A204.1 (cell line): ENCODE measurements around the gene PLEKHJ1.

Source experiments
- FAIRE-seq: peaks from 2 replicates; lab custom pipeline; 2012; peaks lifted over from hg19 to GRCh38; lab: Jason Lieb, UNC

Gene PLEKHJ1

DNA sequence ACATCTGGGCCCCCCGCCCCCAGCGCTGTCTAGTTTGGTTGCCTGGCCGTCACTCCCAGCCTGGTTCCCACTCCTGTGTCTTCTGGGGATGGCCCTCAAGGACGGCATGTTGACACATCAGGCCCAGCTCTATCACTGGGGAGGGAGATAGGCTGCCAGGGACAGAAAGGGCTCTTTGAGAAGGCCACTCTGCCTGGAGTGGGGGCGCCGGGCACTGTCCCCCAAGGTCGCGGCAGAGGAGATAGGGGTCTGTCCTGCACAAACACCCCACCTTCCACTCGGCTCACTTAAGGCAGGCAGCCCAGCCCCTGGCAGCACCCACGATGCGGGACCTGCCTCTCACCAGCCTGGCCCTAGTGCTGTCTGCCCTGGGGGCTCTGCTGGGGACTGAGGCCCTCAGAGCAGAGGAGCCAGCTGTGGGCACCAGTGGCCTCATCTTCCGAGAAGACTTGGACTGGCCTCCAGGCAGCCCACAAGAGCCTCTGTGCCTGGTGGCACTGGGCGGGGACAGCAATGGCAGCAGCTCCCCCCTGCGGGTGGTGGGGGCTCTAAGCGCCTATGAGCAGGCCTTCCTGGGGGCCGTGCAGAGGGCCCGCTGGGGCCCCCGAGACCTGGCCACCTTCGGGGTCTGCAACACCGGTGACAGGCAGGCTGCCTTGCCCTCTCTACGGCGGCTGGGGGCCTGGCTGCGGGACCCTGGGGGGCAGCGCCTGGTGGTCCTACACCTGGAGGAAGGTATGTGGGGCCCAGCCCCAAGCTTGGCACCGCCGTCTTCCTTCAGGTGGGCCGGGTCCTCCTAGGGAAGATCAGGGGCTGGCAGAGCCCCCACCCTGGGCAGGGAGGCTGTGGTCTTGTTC lies 13.1 kb upstream of the PLEKHJ1 start, which contains the start of gene AMH:
Gene AMH, plus strand, starts transcription at position 314 of the 857 bp plus-strand sequence. Its CDS starts 10 bp downstream, at position 324.
- no peak for FAIRE-seq

DNA sequence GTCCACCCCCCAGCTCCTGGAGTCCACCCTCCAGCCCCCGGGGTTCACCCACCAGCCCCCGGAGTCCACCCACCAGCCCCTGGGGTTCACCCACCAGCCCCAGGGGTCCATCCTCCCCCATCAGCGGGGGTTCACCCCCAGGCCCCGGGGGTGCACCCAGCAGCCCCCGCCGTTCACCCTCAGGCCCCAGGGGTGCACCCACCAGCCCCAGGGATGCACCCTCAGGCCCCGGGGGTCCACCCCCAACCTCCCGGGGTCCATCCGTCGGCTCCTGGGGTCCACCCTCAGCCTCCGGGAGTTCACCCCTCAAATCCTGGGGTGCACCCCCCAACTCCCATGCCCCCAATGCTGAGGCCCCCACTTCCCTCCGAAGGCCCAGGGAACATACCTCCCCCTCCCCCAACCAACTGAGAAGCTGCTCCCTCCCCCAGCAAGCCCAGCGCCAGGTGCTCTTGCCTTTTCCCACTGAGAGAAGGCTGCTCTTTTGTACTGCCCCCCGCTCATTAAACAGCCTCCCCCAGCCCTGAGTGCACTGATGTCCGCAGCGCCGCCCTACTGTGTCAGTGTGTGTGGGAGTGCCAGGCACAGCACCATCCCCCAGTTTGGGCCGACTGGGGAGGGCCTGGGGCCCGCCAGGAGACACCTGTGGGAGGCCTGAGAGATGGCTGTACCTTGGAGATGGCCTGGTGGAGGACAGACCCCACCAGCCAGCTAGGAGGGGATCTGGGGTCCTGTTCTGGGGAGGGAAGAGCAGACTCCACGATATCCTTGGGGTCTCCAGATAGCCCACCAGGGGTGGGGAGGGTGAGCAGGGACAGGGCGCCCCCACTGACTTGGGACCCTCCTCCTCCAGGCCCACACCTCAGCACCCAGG lies 12.2 kb upstream of the PLEKHJ1 start:
- no peak for FAIRE-seq

DNA sequence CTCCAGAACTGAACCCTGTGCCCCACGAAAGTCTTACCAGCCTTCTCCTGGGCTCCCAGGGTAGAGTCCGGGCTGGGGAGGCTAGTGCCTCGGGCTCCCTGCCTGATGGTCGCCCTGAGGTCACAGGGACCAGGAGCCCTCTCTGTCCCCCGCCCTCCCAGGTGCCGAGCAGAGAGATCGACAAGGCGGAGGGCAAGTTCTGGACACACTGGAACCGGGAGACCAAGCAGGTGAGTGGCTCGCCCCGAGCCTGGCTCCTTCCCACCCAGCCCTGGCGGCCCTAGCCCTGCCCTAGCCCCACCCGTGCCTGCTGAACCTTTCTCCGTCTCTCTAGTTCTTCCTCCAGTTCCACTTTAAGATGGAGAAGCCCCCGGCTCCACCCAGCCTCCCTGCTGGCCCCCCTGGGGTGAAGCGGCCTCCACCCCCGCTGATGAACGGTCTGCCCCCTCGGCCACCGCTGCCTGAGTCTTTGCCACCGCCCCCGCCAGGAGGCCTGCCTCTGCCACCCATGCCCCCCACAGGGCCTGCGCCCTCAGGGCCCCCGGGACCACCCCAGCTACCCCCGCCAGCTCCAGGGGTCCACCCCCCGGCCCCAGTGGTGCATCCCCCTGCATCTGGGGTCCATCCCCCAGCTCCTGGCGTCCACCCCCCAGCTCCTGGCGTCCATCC lies 11.4 kb upstream of the PLEKHJ1 start:
- FAIRE-seq = no peak

DNA sequence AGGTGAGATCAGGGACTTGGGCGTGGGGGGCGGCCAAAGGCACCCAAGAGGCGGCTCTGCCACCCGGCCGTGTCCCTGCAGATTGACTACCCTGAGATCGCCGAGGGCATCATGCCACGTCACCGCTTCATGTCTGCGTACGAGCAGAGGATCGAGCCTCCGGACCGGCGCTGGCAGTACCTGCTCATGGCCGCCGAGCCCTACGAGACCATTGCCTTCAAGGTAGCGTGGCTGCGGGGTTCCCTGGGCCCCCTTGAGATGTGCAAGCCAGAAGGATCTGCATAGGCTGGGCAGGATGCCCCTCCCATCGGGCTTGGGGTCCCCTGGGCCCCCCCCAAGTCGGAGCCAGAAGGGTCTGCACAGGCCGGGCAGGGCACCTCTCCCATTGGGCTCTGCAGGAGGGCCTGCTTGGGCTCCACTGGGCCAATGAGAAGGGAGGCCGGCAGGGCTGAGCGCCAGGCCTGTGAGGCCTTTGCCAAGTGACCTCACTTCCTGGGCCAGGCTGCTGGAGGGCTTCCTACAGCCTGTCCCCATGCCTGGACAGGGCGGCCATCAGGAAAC lies 10.8 kb upstream of the PLEKHJ1 start:
- FAIRE-seq = no peak

DNA sequence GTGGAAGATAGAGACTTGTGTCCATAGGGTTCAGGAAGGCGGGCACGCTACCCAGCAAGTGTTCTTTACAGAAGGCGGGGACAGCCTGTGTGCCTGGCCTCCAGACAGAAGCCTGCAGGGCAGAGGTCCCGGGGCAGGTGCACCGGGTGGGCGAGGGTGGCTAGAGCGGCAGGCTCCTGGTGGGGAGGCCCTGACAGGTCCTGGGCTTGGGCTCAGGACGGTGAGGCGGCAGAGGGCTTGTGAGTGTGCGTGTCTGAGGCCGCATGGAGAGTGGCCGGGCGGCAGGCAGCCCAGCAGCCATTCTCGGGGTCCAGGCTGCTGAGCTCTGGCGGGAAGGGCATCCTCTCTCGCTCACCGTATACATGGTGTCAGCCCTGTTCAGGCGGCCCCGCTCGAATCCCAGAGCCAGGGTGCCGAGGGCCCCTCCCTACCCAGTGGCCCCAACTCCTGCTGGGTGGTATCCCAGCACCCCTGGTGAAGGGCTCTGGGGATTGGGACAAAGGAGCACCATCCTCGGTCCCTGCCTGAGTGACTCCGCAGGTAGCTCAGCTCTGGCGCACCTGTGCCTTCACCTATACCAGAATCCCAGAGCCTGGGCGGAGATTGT lies 10.0 kb upstream of the PLEKHJ1 start:
- no peak for FAIRE-seq

DNA sequence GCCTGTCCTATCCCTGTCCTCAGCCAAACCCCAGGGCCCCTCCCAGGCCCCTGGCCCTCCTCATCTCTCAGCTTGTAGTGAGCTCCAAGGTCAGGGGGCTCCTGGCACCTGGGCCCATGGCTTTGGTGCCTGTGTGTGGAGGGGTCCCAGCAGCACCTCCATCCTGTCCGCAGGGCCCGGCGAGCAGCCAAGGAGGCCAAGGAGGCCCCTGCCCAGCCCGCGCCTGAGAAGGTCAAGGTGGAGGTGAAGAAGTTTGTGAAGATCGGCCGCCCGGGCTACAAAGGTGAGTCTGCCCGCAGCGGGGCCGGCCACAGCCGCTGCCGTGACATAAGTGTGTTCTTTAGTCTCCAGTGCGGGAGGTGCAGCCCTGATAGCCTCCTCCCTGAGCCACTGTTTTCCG lies 9.1 kb upstream of the PLEKHJ1 start:
- no peak for FAIRE-seq

DNA sequence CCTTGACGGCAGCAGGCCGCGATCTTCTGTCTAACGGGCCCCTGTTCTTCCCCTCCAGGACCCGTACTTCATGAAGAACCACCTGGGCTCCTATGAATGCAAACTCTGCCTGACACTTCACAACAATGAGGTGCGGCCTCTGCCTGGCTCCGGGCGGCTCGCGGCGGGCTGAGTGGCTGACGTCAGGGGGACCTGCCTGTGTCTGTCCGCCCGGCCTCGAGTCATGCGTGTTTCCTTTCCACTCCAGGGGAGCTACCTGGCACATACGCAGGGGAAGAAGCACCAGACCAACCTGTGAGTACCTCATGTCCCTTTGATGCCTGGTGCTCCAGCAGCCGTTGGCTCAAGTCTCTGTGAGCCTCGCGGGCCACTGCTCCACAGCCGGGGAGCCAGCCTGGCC lies 8.4 kb upstream of the PLEKHJ1 start:
- FAIRE-seq = no peak

DNA sequence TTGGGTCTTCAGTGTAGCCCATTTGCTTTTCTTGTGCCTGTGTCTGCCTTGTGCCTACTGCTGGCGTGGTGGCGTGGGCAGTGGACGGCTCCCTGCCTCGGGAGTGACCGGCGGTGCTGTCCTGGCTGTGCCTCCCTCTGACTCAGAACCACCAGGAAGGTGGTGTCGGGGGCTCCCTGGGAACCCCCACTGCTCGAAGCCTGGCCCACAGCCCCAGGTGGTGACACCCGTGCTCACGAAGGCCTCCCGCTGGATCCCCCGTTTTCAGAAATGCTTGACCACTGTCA lies 7.9 kb upstream of the PLEKHJ1 start:
- FAIRE-seq = no peak

DNA sequence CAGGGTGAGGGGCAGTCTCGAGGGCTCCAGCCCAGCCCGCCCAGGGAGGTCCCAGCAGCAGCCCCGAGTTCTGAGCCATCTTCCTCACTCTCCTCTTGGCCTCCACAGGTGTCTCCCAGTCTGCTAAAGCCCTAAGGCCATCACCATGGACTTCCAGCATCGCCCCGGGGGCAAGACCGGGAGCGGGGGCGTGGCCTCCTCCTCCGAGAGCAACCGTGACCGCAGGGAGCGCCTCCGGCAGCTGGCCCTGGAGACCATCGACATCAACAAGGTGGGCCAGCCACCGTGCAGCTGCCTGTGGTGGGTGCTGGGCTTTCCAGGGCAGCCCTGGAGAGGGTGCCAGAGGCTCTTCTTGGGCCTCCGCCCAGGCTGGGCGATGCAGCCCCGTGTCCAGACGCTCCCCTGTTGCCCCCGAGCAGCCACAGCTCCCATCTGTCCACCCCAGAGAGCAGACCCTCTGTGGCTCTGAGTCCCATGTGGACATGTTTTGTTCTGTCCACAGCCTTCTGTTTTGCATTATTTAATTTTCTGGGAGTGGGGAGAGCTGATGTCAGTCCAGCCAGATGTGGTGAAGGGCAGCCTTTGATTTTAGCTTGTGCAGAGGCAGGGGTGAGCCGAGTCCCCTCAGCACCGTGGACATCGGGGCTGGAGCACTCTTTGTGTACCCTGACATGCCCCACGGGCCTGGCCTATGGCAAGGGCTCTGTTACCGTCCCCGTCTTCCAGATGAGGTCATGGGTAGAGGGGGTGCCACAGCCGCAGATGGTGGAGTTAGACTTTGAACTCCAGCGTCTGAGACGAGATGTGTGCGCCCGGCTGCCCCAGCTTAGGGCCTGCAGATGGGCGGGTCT lies 7.4 kb upstream of the PLEKHJ1 start:
- no peak for FAIRE-seq

DNA sequence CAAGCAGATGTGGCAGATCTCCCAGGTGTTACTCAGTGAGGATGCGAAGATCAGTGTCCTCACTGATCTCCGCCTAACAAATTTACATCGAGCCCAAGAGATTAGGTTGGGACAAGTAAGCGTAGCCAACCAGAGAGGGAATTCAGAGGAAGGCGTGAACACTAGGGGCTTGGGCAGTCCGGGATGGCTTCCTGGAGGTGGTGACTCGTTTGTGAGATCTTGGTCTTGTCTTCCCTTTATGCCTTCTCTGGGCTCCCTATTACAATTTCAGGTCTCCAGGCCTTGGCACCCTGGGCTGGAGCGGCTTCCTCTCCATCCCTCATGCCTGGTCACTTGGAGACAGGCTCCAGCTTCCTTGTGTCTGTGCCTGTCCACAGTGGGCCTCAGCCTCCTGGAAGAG lies 6.7 kb upstream of the PLEKHJ1 start:
- FAIRE-seq = no peak

DNA sequence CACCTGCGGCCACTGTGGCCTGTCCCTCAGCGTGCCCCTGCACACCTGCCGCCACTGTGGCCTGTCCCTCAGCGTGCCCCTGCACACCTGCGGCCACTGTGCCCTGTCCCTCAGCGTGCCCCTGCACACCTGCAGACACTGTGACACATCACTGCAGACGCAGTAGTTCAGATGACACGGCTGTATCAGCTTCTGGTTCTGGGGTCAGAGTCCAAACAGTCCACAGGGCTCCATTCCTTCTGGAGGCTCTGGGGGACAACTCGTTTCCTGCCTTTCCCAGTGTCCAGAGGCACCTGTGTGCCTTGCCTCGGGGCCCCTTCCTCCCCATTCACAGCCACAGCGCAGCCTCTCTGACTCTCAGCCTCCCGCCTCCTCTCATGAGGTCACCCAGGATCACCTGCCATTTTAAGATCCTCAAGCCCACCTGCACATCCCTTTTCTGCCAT lies 6.0 kb upstream of the PLEKHJ1 start:
- no peak for FAIRE-seq

DNA sequence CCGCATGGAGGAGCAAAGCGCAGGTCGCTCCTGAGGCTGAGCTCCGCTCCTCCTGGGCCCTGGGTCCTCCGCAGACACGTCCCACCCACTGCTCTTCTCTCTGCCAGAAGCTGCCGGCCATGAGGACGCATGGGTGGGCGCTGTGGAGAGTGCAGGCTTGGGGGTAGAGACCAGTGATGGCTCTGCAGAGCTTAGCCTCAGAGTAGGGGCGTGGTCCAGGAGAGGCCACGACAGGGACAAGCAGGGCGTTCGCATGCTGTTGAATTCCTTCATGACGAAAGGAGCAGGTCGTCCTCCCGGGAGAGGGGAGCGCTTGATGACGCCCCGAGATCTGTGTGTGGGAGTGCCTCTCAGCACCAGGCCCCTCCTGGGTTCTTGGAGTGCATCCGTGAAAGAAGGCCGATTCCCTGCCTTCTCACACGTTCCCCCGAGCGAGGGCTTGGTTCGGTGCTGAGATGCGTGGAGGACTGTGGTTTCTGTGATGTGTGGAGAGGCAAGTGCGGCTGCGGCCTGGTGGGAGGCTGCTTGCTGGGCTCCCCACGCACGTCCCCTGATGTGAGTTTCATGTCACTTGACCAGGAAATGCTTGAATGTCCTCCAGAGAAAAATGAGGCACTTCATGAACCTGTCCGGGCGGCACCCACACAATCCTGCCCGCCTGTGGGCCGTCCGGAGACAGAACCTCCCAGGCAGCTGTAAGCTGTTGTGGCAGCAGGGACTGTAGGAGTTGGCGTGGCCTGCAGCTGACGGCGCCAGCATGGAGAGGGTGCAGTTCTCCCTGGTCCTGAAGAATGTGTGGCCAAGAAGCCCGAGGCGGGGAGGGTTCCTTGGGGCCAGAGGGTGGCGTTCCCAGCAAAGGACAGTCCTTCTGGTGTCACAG lies 5.0 kb upstream of the PLEKHJ1 start:
- FAIRE-seq = no peak

DNA sequence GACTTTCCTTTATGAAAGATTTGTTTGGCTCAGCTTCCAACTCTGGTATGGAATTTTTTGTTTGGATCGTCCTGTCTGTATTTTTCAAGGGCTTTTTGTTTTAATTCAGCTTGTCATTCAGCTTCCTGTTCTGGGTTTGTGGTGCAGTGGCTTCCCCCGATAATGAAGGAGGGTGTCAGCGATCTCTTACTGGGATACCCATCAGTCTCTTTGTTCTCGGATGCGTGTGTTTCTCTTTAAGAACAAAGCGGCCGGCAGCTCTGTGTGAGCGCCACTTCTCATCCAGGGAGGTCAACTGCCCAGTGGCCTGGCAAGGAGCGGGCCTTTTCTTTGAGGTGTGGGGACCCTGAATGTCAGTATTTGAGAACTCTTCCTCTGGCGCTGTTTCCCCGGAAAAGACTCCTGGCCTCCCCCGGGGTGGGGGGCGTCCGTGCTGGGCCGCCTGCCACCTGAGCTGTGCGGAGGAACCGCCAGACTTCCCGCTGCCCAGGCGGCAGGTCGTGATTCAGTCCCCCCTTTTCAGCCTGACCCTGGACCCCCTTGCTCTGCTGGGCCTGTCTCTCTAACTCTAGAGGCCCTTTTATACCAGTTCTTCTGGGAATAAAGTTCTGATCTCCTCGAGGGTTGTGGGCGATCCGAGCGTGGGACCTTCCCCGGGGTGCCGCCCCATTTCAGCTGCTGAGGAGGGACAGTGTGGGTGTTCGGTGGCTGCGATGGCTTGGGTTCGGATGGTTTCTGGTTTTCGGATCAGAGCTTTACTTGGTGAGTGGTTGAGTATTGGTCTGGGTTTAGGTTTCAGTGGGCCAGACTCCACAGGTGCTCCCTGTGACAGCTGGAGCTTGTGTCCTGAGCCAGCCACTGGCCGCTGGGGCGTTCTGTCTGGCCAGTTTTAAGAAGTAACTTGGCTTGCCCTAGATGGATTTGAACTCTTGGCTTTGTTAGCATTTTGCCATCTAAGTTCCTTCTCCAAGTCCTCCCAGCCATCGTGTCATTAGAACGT lies 3.9 kb upstream of the PLEKHJ1 start:
- no peak for FAIRE-seq

DNA sequence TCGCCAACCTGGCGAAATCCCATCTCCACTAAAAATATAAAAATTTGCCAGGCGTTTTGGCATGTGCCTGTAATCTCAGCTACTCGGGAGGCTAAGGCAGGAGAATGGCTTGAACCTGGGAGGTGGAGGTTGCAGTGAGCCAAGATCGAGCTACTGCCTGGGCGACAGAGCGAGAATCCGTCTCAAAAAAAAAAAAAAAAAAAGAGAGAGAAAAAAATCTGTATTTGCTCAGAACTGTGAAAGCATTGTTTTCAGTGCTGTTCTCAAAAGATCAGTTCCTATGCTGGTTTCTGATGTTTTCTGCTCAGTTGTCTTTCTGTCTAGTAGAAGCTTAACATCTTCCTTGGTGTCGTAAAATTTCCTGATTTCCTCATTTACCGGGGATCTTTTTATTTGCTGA lies 3.0 kb upstream of the PLEKHJ1 start:
- no peak for FAIRE-seq

DNA sequence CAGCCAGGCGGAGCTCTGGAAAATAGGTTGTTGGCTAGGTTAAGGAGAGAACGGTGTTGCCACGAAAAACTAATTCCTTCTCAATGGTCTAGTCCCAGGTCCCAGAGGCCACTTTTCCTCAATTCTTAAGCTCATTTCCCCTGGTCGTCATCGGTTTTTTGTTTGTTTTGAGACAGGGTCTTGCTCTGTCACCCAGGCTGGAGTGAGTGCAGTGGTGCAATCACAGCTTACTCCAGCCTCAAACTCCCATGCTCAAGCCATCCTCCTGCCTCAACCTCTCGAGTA lies 1.7 kb upstream of the PLEKHJ1 start:
- no peak for FAIRE-seq

DNA sequence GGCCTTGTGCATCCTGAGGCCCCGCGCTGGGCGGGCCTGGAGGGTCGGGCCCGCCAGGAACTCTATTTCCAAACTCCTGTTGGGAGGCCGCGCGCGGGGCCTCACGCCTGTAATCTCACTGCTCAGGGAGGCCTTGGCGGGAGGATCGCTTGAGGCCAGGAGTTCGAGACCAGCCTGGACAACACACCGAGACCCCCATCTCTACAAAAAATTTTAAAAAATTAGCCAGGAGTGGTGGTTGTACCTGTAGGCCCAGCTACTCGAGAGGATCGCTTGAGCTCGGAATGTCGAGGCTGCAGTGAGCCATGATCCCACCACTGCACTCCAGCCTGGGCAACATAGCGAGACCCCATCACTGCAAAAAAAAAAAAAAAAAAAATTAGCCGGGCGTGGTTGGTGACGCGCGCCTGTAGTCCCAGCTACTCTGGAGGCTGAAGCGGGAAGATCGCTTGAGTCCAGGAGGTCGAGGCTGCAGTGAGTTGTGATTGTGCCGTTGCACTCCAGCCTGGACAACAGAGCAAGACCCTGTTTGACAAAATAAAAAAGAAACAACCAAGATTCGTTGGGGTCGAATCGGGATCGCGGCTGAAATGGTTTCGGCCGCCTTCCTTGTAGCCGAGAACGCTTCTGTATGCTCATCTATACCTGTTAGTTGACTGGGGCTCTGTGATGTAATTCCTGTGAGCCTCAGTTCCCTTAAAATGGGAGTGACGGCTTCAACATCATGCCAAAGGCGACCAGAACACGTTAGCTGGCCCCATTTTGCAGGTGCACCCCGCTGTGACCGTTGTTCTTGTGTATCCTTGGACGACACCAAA lies 1.1 kb upstream of the PLEKHJ1 start:
- FAIRE-seq = no peak

DNA sequence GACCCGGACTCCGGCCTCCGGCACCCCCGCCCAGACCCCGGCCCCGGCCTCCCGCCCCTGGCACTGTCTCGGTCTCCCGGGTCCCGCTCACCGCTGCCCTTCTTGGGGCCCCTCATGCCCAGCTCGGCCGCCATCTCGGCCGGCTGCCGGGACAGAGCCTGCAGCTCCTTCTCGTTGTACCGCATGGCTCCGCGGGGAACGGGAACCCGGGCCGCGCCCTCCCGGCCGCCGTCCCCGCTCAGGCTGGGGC lies 140 bp downstream of the PLEKHJ1 start:
- FAIRE-seq = no peak

DNA sequence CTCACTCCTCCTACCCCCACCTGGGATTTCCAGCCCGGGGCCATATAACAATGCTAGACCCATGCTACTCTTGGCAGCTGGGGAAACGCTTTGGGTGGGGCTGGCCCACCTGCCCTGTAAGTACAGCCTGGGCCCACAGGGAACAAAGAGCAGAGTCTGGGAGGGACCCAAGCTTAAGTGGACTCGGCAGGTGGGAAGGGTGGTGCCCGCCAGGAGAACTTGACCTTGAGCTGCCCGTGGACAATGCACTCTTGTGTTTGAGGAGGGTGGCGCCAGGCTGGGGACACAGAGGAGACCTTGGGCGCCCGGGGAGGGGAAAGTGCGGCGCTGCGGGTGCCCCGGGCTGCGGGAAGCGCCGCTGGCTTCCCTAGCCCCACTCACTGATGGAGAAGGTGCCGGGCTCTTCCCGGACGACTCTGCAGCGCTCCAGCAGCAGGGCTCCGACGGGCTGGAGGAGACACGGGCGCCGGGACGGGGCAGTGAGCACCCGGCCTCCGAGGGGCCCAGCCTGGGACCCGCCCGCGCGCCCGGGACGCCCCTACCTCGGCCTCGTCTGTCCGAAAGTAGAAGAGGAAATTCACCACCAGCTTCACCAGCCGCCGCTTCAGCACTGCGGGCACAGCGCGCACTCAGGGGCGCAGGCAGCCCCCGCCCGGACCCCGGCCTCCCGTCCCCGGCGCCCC lies 607 bp downstream of the PLEKHJ1 start:
- no peak for FAIRE-seq
